Activated CD4-positive, alpha-beta T cell treated with anti-CD3 and anti-CD28 coated beads for 48 hours (primary cell): ENCODE data around the gene MED26.

Experiments
- DNase-seq: peaks from one replicate; pipeline ENCODE4 v3.0.0-alpha.2; 2020

Gene MED26

GRCh38 chr19:16588824-16589577, 39.0 kb downstream of the MED26 start:
- no peak for DNase-seq

- DNase-seq: peak; percentile 79
Observed at GRCh38 chr19:16587833-16588823, 39.9 kb downstream of the MED26 start.

- peak; percentile 66 for DNase-seq
Observed at GRCh38 chr19:16586991-16587832, 40.8 kb downstream of the MED26 start.

GRCh38 chr19:16586477-16586871, 41.5 kb downstream of the MED26 start:
- DNase-seq: no peak

- peak; percentile 56 for DNase-seq
Observed at GRCh38 chr19:16585808-16586476, 42.1 kb downstream of the MED26 start.

- DNase-seq: no peak
Observed at GRCh38 chr19:16585094-16585801, 42.8 kb downstream of the MED26 start.

- DNase-seq: peak; percentile 91
Observed at GRCh38 chr19:16584248-16585093, 43.5 kb downstream of the MED26 start.

GRCh38 chr19:16582486-16583261, 45.3 kb downstream of the MED26 start:
- no peak for DNase-seq

- DNase-seq: no peak
Observed at GRCh38 chr19:16581971-16582343, 46.0 kb downstream of the MED26 start.

GRCh38 chr19:16581145-16581970, 46.6 kb downstream of the MED26 start:
- no peak for DNase-seq

GRCh38 chr19:16579381-16579780, 48.6 kb downstream of the MED26 start:
- DNase-seq: no peak

GRCh38 chr19:16577531-16577985, 50.4 kb downstream of the MED26 start:
- no peak for DNase-seq

- no peak for DNase-seq
Observed at GRCh38 chr19:16576690-16577530, 51.1 kb downstream of the MED26 start.

- DNase-seq: no peak
Observed at GRCh38 chr19:16575861-16576689, 51.9 kb downstream of the MED26 start.

GRCh38 chr19:16575282-16575681, 52.7 kb downstream of the MED26 start:
- no peak for DNase-seq

GRCh38 chr19:16573925-16574324, 54.1 kb downstream of the MED26 start:
- no peak for DNase-seq

- no peak for DNase-seq
Observed at GRCh38 chr19:16573296-16573695, 54.7 kb downstream of the MED26 start.
